ENCODE measurements around the gene THOC6.

DNA sequence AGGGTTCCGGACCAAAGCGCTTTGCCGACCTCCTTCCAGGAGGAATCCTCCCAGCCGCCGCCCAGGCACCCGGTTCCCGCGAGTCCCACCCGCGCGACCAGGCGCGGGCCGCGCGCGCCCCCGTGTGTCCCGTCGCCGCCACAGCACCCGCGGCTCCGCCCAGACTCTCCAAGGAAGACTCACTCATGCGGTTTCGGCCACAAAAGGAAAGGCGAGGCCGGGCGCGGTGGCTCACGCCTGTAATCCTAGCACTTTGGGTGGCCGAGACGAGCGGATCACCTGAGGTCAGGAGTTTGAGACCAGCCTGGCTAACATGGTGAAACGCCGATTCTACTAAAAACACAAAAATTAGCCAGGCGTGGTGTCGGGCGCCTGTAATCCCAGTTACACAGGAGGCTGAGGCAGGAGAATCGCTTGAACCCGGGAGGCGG lies 40.1 kb upstream of the THOC6 start:
- TF ChIP-seq CREB1 (IDR thresholded peaks at IDR 0.05): no peak
- peak; percentile 41; the same call in 1 of the 2 replicates for TF ChIP-seq CREB1 (CRISPR knock-in tag; IDR thresholded peaks at IDR 0.05)
- no peak for TF ChIP-seq FOXJ3 (CRISPR knock-in tag; IDR thresholded peaks at IDR 0.05)
- no peak for TF ChIP-seq ZNF444 (CRISPR knock-in tag; IDR thresholded peaks at IDR 0.05)
- no peak for TF ChIP-seq TBL1XR1 (IDR thresholded peaks at IDR 0.05; ENCODE audit: low read length in 2 of 2)
- TF ChIP-seq, protein P1, sequence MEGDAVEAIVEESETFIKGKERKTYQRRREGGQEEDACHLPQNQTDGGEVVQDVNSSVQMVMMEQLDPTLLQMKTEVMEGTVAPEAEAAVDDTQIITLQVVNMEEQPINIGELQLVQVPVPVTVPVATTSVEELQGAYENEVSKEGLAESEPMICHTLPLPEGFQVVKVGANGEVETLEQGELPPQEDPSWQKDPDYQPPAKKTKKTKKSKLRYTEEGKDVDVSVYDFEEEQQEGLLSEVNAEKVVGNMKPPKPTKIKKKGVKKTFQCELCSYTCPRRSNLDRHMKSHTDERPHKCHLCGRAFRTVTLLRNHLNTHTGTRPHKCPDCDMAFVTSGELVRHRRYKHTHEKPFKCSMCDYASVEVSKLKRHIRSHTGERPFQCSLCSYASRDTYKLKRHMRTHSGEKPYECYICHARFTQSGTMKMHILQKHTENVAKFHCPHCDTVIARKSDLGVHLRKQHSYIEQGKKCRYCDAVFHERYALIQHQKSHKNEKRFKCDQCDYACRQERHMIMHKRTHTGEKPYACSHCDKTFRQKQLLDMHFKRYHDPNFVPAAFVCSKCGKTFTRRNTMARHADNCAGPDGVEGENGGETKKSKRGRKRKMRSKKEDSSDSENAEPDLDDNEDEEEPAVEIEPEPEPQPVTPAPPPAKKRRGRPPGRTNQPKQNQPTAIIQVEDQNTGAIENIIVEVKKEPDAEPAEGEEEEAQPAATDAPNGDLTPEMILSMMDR (IDR thresholded peaks at IDR 0.05 in 2 of 3, conservative IDR thresholded peaks at IDR 0.05 in 1 of 3; ENCODE audit: insufficient read depth in 2 of 3, low read depth in 1 of 3, low read length in 3 of 3): peak; percentile 90 to 95 (median 90)
- peak; percentile 56; the same call in 1 of the 2 replicates for TF ChIP-seq JUND (IDR thresholded peaks at IDR 0.05; ENCODE audit: borderline replicate concordance, low read depth, low read length)
- peak; percentile 22; the same call in 1 of the 3 replicates for TF ChIP-seq JUND (tag; IDR thresholded peaks at IDR 0.05; ENCODE audit: borderline replicate concordance, low read depth, low read length)
- no peak for TF ChIP-seq SMARCC2 (IDR thresholded peaks at IDR 0.05; ENCODE audit: low read depth)
- TF ChIP-seq ZNF239 (CRISPR knock-in tag; IDR thresholded peaks at IDR 0.05): no peak
- TF ChIP-seq, protein P2, sequence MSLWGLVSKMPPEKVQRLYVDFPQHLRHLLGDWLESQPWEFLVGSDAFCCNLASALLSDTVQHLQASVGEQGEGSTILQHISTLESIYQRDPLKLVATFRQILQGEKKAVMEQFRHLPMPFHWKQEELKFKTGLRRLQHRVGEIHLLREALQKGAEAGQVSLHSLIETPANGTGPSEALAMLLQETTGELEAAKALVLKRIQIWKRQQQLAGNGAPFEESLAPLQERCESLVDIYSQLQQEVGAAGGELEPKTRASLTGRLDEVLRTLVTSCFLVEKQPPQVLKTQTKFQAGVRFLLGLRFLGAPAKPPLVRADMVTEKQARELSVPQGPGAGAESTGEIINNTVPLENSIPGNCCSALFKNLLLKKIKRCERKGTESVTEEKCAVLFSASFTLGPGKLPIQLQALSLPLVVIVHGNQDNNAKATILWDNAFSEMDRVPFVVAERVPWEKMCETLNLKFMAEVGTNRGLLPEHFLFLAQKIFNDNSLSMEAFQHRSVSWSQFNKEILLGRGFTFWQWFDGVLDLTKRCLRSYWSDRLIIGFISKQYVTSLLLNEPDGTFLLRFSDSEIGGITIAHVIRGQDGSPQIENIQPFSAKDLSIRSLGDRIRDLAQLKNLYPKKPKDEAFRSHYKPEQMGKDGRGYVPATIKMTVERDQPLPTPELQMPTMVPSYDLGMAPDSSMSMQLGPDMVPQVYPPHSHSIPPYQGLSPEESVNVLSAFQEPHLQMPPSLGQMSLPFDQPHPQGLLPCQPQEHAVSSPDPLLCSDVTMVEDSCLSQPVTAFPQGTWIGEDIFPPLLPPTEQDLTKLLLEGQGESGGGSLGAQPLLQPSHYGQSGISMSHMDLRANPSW (CRISPR knock-in tag; IDR thresholded peaks at IDR 0.05): no peak
- peak; percentile 52 for TF ChIP-seq POLR2A (conservative IDR thresholded peaks at IDR 0.05)
- no peak for TF ChIP-seq CEBPB (tag; IDR thresholded peaks at IDR 0.05)
- no peak for TF ChIP-seq KLF13 (tag; IDR thresholded peaks at IDR 0.05; ENCODE audit: borderline replicate concordance, low read depth)

Data from K562 (cell line).